Stomach (tissue), 9 donors: ENCODE measurements around the gene XYLT1. TPM values are rescaled to one million over a fixed set of nuclear protein-coding genes. Genes with fewer than 3 reads are reported as not detected.

ENCODE experiments used
- DNase-seq, 2 donors: peaks; one replicate each; pipeline versions ENCODE4 v3.0.0 to v3.0.0-alpha.2; 2013 to 2019
- H3K27ac ChIP-seq, 5 donors: fragments of 200-600 bp in 4 of 5; sonication (generic) in 4 of 5; one replicate each; pipeline ENCODE4 v1.5.1; 2013 to 2019; ENCODE audit warnings: mild to moderate bottlenecking in 1 of 5, moderate library complexity in 1 of 5
- H3K27me3 ChIP-seq, 3 donors: fragments of 200-600 bp; sonication (generic); one replicate each; pipeline ENCODE4 v1.5.1; 2017 to 2019; ENCODE audit warnings: mixed run types in 1 of 3
- H3K36me3 ChIP-seq, 4 donors: fragments of 200-600 bp; sonication (generic); 1 replicate in 3 of 4; 2 replicates in 1 of 4; pipeline ENCODE4 v1.5.1; 2016 to 2019
- H3K4me1 ChIP-seq, 4 donors: fragments of 200-600 bp; sonication (generic); one replicate each; pipeline ENCODE4 v1.5.1; 2016 to 2019
- H3K4me3 ChIP-seq, 4 donors: fragments of 200-600 bp; sonication (generic) in 3 of 4; one replicate each; pipeline ENCODE4 v1.5.1; 2016 to 2019; ENCODE audit warnings: mild to moderate bottlenecking in 1 of 4
- H3K9me3 ChIP-seq, 4 donors: fragments of 200-600 bp; sonication (generic); one replicate each; pipeline ENCODE4 v1.5.1; 2016 to 2019
- CTCF ChIP-seq, 7 experiments: fragments of 450-650 bp in 4 of 7; fragments of 200-600 bp in 3 of 7; sonication (generic) in 3 of 7; IDR thresholded peaks; one replicate each; pipeline ENCODE4 v1.5.1; 2016 to 2019; ENCODE audit warnings: antibody characterized with exemption in 7 of 7, control low read depth in 2 of 7, mild to moderate bottlenecking in 1 of 7
- EP300 ChIP-seq: sonication (generic); formaldehyde crosslinking; IDR thresholded peaks from one replicate; pipeline ENCODE4 v1.6.1; 2017; ENCODE audit warnings: antibody characterized with exemption
- POLR2A ChIP-seq, 4 donors: fragments of 450-650 bp; IDR thresholded peaks; one replicate each; pipeline ENCODE4 v1.6.1; 2016; ENCODE audit warnings: antibody characterized with exemption in 4 of 4, control low read depth in 2 of 4, mild to moderate bottlenecking in 1 of 4, moderate library complexity in 1 of 4
- POLR2AphosphoS5 ChIP-seq, 3 donors: sonication (generic); formaldehyde crosslinking; IDR thresholded peaks; one replicate each; pipeline ENCODE4 v1.6.1; 2016; ENCODE audit warnings: antibody characterized with exemption in 3 of 3
- WGBS, 5 donors: extraction: QIAGEN DNeasy Blood & Tissue Kit in 3 of 5; methylation state at CpG; one replicate each; pipeline versions ENCODE4 v1.1.5 to v1.1.7; 2013 to 2018; 5-methylcytosine and 5-hydroxymethylcytosine counted together
- intact Hi-C: fragments of 100-400 bp; cut with DNase I; formaldehyde crosslinking; loops from one replicate; pipeline ENCODE4 v1.15.1; 2023; ENCODE audit warnings: low total_unique reads
- polyA plus RNA-seq, 3 donors: library from polyadenylated mRNA; stranded (reverse); fragments of 200-250 nt; gene quantifications; one replicate each; pipeline ENCODE4 v1.2.3, GENCODE V29; 2013
- total RNA-seq, 5 donors: library from RNA; depleted of rRNA; stranded (reverse); fragments of >200 nt; gene quantifications; one replicate each; pipeline versions ENCODE4 v1.1.0 to v1.2.3, GENCODE V29; 2014 to 2016
- donor health status: healthy with polysubstance abuse.
- donor health status: Bipolar disorder and iron deficiency.
- donor health status: healthy.

The XYLT1 gene
- total and polyA plus RNA-seq, 8 donors: 0.87 to 59.5 (median 9.5) TPM

GRCh38 chr16:17276610-17277009 lies 194.2 kb downstream of the XYLT1 start:
- DNase-seq: no peak
- 95 to 96% (median 96%) methylated on average over 10 of the region's 10 CpGs for WGBS, 5 donors
- no peaks in the 10 kb centered on the region for H3K36me3 ChIP-seq
- H3K27me3 ChIP-seq: no peaks in the 10 kb centered on the region
- H3K4me3 ChIP-seq: no peak overlapping the region
- H3K27ac ChIP-seq: peak overlapping the region; percentile 59 to 89 (median 75)
- intact Hi-C loops: no loop called here
- H3K4me1 ChIP-seq: peaks cover 24 to 52% (median 43%) of the 10 kb centered on the region in 4 donors
- H3K9me3 ChIP-seq: no peaks in the 10 kb centered on the region
- TF ChIP-seq EP300 (no peak), POLR2A (IDR thresholded peaks at IDR 0.05) (no peak), CTCF (IDR thresholded peaks at IDR 0.05) (no peak), POLR2AphosphoS5 (IDR thresholded peaks at IDR 0.05) (no peak)

- intact Hi-C loops: no loop called here
- H3K36me3 ChIP-seq: no peaks in the 10 kb centered on the region
- DNase-seq: no peak
- no peaks in the 10 kb centered on the region for H3K9me3 ChIP-seq
- no peak for TF ChIP-seq CTCF (IDR thresholded peaks at IDR 0.05)
- no peak for TF ChIP-seq POLR2A (IDR thresholded peaks at IDR 0.05)
- no peak for TF ChIP-seq POLR2AphosphoS5 (IDR thresholded peaks at IDR 0.05)
- TF ChIP-seq EP300: no peak
- peak overlapping the region; percentile 67 to 89 (median 82) for H3K27ac ChIP-seq
- H3K4me1 ChIP-seq: peaks cover 29 to 57% (median 48%) of the 10 kb centered on the region in 4 donors
- no peaks in the 10 kb centered on the region for H3K27me3 ChIP-seq
- WGBS, 5 donors: 52 to 71% (median 57%) methylated on average over 4 of the region's 4 CpGs
- no peak overlapping the region for H3K4me3 ChIP-seq
Measured at GRCh38 chr16:17276010-17276530, 194.7 kb downstream of the XYLT1 start.

- intact Hi-C loops: no loop called here
- Histone ChIP-seq H3K27ac (peak overlapping the region; percentile 72 to 89 (median 82)), H3K27me3 (no peaks in the 10 kb centered on the region), H3K9me3 (no peaks in the 10 kb centered on the region), H3K4me3 (no peak overlapping the region), H3K36me3 (no peaks in the 10 kb centered on the region), H3K4me1 (peaks cover 37 to 64% (median 55%) of the 10 kb centered on the region in 4 donors)
- peak; percentile 68 to 94 for DNase-seq
- WGBS, 5 donors: 58 to 78% (median 61%) methylated on average over 9 of the region's 9 CpGs
- TF ChIP-seq POLR2AphosphoS5 (IDR thresholded peaks at IDR 0.05) (peak in 2 of 3 donors; percentile 34), CTCF (IDR thresholded peaks at IDR 0.05) (no peak), EP300 (no peak)
Measured at GRCh38 chr16:17275076-17276009, 195.4 kb downstream of the XYLT1 start.

GRCh38 chr16:17273142-17273561 lies 197.6 kb downstream of the XYLT1 start:
- Histone ChIP-seq H3K36me3 (no peaks in the 10 kb centered on the region), H3K9me3 (no peaks in the 10 kb centered on the region), H3K4me3 (no peak overlapping the region), H3K27ac (peak overlapping the region; percentile 64 to 89 (median 76)), H3K4me1 (peaks cover 47 to 75% (median 63%) of the 10 kb centered on the region in 4 donors), H3K27me3 (no peaks in the 10 kb centered on the region)
- TF ChIP-seq CTCF (IDR thresholded peaks at IDR 0.05) (no peak), POLR2AphosphoS5 (IDR thresholded peaks at IDR 0.05) (peak in 2 of 3 donors; percentile 45 to 74)
- intact Hi-C loops: no loop called here
- WGBS, 5 donors: 49 to 66% (median 61%) methylated on average over 4 of the region's 4 CpGs
- DNase-seq: peak in 1 of 2 donors; percentile 74
